D721Med (cell line): ENCODE data around the gene ACRBP.

Experiments used
- DNase-seq: peaks from one replicate; pipeline ENCODE4 v3.0.0; 2011; ENCODE audit warnings: low spot score; ENCODE audit not compliant: insufficient read length
- FAIRE-seq: peaks from 2 replicates; lab custom pipeline; 2011; peaks lifted over from hg19 to GRCh38; lab: Jason Lieb, UNC
- TF ChIP-seq, protein P1 (sequence below): IDR thresholded peaks from 2 replicates; pipeline ENCODE4 v1.5.1; 2012; ENCODE audit warnings: mild to moderate bottlenecking, control low read depth; ENCODE audit not compliant: insufficient read depth; ENCODE audit errors: missing control alignments

Gene ACRBP

DNA sequence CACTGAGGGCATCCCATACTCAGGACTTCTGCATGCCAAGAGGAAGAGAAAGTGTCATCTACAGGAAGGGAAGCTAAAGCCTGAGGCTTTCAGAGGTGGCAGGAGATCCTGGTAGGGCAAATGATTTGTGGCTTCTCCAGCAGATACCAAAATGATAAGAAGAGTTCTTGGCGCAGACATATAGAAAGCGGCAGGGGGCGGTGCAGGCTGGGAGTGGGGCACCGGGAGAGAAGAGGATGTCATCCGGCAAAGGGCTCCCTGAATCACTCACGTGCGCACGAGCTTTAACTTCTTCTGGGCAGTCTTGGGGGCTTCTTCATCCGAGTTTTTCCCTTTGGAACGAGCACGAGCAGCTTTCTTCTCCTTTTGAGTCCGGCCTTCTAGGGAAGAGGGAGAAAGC is 5.2 kb upstream of the ACRBP start:
- FAIRE-seq (no peak), DNase-seq (no peak)
- TF ChIP-seq, protein P1, sequence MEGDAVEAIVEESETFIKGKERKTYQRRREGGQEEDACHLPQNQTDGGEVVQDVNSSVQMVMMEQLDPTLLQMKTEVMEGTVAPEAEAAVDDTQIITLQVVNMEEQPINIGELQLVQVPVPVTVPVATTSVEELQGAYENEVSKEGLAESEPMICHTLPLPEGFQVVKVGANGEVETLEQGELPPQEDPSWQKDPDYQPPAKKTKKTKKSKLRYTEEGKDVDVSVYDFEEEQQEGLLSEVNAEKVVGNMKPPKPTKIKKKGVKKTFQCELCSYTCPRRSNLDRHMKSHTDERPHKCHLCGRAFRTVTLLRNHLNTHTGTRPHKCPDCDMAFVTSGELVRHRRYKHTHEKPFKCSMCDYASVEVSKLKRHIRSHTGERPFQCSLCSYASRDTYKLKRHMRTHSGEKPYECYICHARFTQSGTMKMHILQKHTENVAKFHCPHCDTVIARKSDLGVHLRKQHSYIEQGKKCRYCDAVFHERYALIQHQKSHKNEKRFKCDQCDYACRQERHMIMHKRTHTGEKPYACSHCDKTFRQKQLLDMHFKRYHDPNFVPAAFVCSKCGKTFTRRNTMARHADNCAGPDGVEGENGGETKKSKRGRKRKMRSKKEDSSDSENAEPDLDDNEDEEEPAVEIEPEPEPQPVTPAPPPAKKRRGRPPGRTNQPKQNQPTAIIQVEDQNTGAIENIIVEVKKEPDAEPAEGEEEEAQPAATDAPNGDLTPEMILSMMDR, result no peak

DNA sequence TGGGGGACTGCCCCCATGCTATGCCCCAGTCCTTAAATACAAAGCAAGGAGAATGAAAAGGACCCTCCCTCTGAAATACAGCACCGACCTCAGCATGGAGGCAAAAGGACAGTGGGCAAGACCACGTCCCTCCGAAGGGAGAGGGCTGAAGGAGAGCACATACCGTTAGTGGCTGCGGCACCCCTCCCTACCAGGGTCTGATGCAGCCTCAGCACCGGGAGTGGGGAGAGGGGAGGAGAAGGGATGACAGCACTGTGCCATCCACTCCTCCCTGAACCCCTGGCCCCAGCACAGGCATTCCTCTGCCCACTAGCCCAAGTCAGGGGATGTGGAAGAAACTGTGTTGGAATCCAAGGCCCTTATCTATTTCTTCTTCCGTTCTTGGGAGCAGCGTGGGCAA is 3.6 kb upstream of the ACRBP start:
- TF ChIP-seq, protein P1, result no peak
- no peak for FAIRE-seq

DNA sequence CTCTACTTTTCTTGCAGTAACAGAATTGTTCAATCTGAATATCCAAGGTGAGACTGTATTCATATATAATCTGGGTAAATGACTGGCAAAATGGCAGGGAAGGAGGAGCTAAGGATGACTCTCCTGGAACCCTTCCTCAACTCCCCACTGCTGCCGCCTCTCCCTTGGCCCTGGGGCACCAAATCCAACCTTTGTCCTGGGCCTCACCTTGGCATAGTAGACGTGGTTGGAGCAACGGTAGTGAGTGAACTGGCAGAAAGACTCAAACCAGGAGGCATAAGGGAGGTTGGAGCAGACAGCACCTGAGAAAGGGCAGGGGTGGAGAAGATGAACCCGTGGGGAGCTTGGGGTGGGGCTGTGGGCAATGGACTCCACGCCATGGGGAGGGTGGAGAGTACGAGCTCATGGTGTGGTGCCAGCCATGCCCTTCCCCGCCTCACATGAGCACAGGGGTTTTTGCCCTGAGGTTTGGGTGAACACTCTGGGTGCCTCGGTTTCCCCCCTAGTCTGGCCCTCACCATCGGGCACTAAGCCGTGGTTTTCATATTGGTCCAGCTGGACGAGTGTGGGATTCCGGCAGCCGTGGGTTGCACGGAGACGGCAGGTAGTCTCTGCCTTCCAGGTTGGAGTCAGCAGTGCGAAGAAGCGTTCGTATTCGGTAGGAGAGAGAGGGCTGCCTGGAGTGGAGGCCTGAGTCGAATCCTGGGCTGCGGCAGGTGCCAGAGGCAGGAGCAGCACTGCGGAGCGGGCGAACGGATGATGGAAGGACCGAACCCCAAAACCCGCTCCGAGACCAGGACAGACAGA is 753 bp downstream of the ACRBP start:
- TF ChIP-seq, protein P1, result no peak
- no peak for DNase-seq
- FAIRE-seq, result no peak

More for the DNA sequence above, 3.6 kb upstream of the ACRBP start:
- DNase-seq, result no peak

DNA sequence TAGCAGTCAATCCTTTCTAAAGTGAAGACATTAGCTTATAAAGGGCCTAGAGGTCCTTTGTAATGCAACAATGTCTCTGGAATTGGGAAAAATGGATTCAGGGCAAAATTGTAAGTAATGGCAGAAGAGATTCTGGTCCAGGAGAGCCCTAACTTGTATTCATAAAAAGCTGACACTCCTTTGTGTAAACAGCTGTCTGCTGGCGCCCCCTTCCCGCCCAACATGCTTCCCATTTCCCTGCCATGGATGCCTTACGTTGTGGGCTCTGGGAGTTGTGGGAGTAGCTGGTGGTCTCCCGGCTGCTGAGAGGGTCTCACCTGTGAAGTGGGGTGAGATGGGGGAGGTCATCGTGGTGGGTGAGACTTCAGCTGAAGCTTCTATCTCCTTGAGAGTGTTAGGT is 2.3 kb downstream of the ACRBP start:
- TF ChIP-seq, protein P1, result peak; percentile 61
- FAIRE-seq, result no peak
- no peak for DNase-seq

DNA sequence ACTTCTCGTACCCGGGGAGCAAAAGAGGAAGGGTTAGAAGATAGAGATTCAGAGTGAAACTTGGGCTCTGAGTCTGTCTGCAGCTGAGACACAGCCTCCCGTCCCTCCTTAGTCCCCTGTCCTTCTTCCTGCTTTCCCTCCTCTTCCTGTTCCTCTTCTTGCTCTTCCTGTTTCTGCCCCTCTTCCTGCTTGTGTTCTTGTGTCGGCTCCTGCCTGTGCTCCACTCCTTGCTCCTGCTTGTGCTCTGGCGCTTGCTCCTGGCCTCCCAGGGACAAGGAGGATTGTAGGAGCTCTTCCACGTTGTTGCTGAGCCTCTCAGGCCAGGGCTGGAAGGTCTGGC is 3.0 kb downstream of the ACRBP start:
- FAIRE-seq, result no peak
- DNase-seq, result no peak
- TF ChIP-seq, protein P1, result no peak

DNA sequence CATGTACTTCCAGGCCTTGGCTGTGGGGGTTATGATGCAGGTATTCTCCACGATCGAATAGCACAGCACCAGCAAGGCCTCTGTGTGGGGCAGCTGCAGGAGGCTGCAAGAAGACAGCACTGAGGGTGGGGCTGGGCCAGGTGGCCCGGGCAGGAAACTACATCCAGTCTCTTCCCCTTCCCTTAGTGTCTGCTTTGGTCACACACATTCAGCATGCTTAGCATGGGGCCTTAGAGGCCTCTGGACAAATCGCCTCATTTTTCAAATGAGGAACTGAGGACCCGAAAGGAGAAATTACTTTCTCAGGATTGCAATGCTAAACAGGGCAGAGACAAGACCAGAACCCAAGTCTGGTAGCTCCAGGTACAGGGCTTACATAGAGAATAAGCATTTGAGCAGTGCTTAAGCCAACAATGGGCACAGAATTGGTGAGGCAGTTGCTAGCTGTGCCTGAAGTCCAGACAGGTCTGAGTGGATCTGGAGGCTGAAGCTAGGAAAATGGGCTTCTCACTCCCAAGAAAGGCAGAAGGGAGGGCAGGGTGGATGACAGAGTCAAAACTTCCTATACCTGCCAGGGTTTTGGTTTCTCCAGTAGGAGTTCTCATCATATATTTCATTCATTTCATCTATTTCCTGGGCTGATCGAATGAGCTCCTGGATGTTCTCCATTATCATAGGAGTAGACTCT is 3.5 kb downstream of the ACRBP start:
- no peak for FAIRE-seq
- TF ChIP-seq, protein P1, result no peak
- no peak for DNase-seq

DNA sequence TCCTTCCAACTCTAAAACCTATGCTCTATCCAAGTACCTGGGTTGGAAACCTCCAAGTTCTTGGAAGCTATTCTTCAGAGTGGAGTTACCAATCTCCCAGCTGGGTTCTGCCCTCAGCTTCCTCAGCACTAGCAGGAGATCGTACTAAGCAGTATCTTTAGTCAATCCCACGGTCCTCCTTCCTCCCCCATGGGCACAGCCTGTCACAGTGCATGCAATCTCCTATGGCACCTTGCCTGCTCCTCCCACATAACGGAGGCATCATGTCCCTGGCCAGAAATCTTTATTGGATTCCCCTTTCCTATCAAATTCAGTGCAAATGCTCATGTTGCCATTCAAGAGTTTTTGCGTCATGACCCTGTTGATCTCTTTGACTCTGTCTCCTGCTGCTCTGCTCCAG is 6.1 kb downstream of the ACRBP start:
- TF ChIP-seq, protein P1, result no peak
- no peak for FAIRE-seq
- no peak for DNase-seq
